GM21529 (cell line): ENCODE measurements around the gene MIOS.
"Not testable (repeated sequence)": the region's sequence is repeated elsewhere in the genome, so short reads cannot be mapped to it uniquely, and the experiment has no call there.

ENCODE experiments used
- ATAC-seq: cut with Tn5 transposase; IDR thresholded peaks from one replicate; pipeline ENCODE4 v1.9.1; 2021; ENCODE audit not compliant: unreplicated experiment

MIOS gene

DNA sequence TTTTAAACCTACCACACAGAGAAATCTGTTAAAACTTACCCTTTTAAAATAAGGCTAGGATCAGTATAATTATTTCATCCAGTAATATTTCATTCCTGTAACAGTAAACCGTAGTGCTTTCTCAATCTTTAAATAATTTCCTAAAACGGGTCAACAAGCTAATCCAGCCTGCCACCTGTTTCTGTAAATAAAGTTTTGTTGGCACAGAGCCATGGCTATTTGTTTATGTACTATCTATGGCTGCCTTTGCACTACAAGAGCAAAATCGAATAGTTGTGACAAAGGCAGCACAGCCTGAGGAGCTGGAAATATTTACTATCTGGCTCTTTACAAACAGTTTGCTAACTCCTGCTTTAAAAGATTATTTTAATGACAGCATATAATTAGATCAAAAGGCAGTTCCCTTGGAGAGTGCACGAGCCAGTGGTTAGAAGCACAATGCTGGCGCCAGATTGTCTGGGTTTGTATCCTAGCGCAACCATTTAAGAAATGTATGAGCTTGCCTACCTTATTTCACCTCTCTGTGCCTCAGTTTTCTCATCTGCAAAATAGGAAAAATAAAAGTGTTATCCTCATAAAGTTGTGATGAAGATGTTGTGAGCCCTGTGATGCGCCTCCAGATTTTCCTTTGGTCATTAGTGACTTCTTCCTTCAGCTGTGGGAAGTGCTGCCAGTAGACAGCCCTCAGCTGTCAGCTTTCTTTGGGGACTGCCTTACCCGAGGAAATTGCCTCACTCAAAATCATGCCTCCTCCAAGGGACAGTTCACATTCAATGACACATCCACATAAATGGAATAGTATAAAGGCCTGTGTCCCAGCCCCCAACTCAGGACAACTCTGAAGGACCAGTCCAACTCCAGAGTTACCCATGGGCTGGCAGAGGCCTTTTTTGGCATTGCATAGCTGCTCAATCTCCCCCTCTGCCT, 11.8 kb upstream of the MIOS start:
- no peak for ATAC-seq

GRCh38 chr7:7556852-7557251, 9.8 kb upstream of the MIOS start:
- ATAC-seq: no peak

DNA sequence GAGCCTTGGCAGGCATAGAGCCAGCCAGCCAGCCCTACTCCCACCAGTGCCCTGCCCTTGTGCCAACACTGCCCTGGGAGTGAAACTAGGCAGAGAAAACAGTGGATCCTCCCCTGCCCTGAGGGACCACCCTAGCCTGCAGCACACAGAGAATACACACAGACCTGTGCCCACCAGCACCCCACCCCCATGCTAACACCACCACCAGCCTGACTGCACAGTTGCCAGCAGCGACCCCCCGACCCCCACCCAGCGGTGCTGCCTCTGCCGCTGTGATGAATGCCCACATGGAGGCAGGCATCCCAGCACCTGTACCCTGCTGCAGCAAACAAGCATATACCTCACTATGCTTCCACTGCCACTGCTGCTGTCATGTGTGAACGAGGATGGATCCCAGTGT, 9.4 kb upstream of the MIOS start:
- ATAC-seq: no peak

DNA sequence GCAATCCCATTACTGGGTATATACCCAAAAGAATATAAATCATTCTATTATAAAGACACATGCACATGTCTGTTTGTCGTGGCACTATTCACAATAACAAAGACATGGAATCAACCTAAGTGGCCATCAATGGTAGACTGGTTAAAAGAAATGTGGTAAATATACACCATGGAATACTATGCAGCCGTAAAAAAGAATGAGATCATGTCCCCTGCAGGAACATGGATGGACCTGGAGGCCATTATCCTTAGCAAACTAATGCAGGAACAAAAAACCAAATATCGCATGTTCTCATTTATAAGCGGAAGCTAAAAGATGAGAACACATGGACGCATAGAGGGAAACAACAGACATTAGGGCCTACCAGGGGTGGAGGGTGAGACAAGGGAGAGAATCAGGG, 5.1 kb upstream of the MIOS start:
- not testable (repeated sequence) for ATAC-seq

GRCh38 chr7:7562736-7563135, 3.9 kb upstream of the MIOS start:
- no peak for ATAC-seq

- ATAC-seq: no peak
Observed at GRCh38 chr7:7563269-7563668, 3.4 kb upstream of the MIOS start.

GRCh38 chr7:7563813-7564212, 2.9 kb upstream of the MIOS start:
- ATAC-seq: no peak

- ATAC-seq: no peak
Observed at GRCh38 chr7:7564323-7564780, 2.3 kb upstream of the MIOS start.

DNA sequence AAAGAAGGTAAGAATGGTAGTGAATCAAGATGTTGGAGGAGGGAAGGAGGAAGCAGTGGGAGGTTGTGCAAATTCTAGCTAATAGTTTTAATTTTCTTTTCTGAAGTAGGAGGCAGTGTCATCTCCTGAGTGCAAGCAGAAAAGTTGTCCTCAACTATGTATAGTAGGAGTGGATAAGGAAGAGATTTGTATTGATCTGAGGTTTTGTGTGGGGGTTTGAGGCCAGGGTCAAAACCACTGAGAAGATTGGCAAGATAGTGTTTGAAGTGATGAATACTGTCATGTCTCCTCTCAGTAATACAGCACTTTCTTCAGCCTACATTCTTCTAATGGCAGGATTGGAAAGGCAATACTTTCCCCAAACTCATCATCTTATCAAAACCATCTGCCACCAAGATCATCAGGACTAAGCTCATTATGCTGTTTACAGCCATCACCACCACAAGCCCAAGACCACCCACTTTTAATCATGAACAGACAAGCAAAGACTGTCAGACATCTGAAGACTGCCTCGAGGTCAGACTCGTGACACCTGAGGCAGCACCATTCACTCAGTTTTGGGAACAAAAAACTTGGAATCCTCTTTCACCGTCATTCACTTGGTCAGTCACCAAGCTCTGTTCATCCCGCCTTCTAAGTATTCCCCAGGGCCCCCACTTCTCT, 1.5 kb upstream of the MIOS start:
- no peak for ATAC-seq

- ATAC-seq: peak; percentile 15
Observed at GRCh38 chr7:7565746-7566650, 686 bp upstream of the MIOS start.

- no peak for ATAC-seq
Observed at GRCh38 chr7:7567898-7568531, 1.3 kb downstream of the MIOS start.

GRCh38 chr7:7568553-7568952, 1.9 kb downstream of the MIOS start:
- ATAC-seq: no peak

DNA sequence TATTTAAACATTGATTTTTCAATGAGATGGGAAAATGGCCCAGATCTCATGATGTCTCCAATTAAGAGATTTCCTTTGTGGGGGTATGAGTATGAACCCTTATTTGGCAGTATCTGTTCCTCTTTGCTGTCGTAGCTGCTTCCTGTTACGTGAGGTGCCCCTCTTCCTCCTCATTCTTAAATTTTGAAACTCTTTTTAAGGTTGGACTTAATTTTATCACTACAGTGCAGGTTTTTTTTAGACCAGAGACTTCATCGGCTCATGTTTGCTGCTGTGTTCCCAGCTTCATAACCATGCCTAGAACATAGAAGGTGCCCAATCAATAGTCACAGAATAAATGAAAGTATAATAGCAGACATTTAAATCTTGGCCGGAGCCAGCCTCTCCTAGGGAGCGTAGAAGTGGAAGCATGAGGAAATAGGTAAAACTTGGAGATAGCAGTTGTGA, 2.4 kb downstream of the MIOS start:
- ATAC-seq: peak; percentile 53

DNA sequence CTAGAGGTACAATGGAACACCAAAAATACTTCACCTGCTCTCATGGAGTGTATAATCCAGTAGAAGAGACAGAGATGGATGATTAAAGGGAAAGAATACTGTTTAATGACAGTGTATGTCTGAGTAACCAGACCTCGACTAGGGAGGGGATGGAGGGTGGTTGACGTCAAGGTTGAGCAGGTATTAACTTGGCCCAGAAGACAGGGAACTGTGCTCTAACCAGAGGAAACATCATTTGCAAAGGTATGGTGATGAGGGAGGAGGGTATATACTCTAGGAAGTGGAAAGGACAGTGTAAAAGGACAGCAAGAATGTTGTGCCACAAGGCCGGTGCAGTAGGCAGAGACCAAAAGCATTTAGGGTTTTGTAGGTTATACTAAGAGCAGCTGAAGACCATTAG, 2.9 kb downstream of the MIOS start:
- peak; percentile 27 for ATAC-seq

DNA sequence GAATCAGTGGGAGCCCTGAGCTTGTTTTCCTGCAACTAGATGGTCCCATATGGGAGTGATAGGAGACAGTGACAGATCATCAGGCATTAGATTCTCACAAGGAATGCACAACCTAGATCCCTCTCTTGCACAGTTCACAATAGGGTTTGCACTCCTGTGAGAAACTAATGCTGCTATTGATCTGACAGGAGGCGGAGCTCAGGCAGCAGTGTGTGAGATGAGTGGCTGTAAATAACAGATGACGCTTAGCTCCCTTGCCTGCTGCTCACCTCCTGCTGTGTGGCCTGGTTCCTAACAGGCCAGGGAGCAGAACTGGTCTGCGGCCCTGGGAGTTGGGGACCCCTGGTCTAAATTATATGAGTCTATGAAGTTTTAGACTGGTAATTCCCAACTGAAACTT, 3.9 kb downstream of the MIOS start:
- ATAC-seq: no peak

- no peak for ATAC-seq
Observed at GRCh38 chr7:7573701-7574100, 7.0 kb downstream of the MIOS start.

GRCh38 chr7:7576344-7576743, 9.7 kb downstream of the MIOS start:
- ATAC-seq: no peak

GRCh38 chr7:7577888-7578287, 11.2 kb downstream of the MIOS start:
- ATAC-seq: peak; percentile 80

DNA sequence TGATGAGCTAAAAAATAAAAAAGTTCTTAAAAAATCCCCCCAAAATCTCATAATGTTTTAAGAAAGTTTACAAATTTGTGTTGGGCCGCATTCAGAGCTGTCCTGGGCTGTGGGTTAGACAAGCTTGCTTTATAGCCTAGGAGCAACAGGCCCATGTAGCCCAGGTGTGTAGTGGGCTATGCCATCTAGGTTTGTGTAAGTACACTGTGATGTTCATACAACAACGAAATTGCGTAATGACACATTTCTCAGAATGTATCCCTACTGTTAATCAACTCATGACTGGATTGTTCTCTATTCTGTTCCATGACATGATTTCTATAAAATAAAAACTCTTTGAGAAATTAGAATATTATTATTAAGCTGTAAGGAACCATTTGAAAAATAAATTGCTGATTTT, 13.0 kb downstream of the MIOS start:
- ATAC-seq: no peak

DNA sequence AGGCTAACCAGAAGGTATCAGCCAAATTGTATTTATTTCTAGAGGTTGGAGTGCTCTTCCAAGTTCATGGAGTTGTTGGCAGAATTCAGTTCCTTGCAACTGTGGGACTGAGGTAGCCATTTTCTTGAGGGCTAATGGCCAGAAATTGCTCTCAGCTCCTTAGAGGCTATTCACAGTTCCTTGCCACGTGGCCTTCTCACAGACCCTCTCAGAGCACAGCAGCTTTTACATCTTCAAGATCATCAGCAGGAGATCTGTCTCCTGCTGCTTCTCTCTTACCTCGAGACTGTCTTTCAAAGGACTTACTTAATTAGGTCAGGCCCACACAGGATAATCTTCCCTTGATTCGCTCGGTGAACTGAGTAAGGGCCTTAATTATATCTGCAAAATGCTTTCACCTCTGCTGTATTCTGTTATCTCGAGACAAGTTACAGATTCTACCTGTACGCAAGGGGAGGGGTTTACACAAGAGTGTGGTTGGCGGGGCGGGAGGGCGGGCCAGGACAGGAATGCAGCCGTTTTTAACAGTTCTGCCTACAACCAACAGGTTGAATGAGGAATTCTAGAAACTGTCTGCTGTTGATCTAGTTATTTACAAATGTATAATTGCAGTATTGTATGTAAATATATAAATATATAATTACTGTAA, 15.0 kb downstream of the MIOS start:
- no peak for ATAC-seq
